HG02571 (cell line): ENCODE results near the gene ZNRD2.

Experiments
- ATAC-seq: cut with Tn5 transposase; IDR thresholded peaks from one replicate; pipeline ENCODE4 v1.9.1; 2021; ENCODE audit warnings: mild to moderate bottlenecking, moderate library complexity; ENCODE audit not compliant: unreplicated experiment

The ZNRD2 gene

DNA sequence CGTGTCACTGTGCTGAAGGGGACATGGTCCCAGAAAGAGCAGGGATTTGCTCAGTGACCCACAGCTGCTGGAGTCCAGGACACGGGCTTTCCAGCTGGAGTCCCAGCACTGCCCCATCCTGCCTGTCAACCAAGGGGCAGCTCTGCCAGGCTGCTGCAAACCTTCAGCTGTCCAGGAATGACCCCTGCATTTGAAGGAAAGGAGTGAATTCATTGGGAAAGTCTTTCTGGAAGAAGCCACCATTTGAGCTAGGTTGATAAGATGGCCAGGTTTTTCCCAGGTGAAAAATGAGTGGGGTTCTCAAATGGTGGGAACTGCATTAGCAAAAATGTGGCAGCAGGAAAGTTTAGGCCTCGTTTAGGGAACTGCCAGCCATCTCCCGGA is 16.0 kb downstream of the ZNRD2 start:
- no peak for ATAC-seq

DNA sequence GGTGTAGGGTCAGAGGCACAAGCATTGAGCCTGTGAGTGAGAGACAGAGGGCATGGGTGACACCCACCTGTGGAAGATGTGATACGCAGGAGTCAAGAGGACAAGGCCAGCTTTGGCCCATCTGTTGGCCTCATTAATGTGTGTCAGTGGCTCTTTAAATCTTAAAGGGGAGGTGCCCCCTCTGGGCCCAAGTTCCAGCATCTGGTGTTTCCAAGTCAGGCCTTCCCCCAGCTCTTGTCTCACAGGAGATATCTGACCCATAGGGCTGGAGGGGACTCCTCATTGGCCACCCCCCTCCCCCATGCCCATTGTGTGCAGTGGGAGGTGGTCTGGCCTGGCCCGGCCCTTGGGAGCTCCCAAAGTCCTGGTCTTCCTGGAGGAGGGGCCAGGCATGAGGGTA is 16.4 kb downstream of the ZNRD2 start:
- ATAC-seq, result no peak

DNA sequence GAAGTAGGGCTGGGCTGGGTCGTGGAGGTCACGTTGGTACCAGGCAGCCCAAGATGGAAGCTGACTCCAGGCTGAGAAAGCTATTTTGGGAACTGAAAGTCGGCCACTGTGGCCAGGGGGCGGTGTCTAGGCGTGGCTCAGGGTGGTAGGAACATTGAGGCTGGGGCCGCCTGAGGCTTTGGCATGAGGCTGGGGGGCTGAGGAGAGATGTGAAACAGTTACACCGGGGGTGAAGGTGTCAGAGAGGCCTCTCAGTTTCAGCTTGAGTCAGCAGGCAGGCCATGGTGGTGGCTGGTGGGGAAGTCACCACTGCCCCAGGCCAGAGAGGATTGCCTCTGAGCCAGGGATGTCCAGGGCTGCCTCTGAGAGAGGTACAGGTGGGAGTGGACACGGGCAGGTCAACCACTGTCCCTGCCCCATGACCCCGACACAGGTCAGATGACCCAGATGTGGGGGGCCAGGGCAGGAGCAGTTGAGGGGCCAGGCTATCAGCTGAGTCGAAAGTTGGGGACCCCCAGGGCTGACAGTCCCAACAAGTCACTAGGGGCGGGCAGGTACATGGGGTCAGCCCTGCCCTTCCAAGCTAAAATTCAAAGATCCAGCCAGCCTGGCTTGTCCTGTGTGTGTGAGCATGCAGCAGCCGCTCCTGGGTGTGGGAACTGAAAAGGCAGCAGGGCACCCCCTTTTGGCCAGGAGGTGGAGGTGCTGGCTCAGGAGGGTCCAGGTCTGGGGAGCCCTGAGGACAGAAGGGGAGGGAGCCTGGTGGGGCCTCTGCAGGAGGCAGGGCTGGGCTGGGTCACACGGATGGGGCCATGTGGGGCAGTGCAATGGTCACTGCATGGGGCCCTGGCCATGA is 18.1 kb downstream of the ZNRD2 start:
- peak; percentile 86 for ATAC-seq

DNA sequence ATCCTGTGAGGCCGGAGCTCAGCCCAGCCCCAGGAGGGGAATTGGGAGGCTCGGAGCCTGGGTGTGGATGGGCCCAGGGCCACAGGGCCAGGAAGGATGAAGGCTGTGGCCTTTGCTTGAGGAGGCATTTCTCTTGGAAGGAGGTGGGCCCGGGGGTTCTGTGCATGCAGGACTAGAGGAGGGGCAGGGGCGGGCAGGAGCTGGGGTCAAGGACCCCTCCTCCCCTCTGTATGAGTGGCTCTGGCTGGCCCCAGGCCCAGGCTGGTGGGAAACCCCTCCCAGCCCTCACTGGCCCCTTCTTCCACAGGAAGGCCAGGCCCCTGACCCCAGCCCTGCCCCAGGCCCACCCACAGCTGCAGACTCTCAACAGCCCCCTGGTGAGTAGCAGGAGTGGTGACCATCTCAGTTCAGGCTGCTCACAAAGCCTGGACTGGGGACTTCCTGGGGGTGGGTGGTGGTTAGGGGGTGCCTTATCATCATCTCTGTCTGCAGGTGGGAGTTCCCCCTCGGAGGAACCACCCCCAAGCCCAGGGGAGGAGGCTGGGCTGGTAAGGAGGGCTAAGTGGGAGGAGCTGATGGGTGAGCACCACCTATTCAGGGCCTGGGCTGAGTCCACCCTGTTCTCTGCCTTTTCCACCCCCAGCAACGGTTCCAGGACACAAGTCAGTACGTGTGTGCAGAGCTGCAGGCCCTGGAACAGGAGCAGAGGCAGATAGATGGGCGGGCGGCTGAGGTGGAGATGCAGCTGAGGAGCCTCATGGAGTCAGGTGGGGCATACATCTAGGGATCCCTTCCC is 19.4 kb downstream of the ZNRD2 start:
- no peak for ATAC-seq

DNA sequence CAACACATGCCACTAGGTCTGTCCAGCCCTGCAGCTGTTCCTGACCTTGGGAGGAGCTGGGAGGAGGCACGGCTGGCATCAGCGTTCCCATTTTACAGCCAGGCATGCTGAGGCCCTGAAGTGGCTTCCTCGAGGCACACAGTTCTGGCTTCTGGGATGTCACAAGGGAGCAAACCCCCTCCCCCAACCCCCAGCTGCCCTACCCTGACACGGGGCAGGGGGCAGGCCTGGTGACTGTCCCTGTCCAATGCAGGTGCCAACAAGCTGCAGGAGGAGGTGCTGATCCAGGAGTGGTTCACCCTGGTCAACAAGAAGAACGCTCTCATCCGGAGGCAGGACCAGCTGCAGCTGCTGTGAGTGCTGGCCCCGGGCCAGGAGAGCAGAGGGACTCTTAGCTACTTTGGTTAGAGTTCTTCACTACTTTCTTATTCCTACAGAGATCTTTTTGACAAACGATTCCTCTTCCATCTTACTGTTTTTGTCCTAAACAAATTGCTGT is 20.0 kb downstream of the ZNRD2 start:
- ATAC-seq, result no peak

DNA sequence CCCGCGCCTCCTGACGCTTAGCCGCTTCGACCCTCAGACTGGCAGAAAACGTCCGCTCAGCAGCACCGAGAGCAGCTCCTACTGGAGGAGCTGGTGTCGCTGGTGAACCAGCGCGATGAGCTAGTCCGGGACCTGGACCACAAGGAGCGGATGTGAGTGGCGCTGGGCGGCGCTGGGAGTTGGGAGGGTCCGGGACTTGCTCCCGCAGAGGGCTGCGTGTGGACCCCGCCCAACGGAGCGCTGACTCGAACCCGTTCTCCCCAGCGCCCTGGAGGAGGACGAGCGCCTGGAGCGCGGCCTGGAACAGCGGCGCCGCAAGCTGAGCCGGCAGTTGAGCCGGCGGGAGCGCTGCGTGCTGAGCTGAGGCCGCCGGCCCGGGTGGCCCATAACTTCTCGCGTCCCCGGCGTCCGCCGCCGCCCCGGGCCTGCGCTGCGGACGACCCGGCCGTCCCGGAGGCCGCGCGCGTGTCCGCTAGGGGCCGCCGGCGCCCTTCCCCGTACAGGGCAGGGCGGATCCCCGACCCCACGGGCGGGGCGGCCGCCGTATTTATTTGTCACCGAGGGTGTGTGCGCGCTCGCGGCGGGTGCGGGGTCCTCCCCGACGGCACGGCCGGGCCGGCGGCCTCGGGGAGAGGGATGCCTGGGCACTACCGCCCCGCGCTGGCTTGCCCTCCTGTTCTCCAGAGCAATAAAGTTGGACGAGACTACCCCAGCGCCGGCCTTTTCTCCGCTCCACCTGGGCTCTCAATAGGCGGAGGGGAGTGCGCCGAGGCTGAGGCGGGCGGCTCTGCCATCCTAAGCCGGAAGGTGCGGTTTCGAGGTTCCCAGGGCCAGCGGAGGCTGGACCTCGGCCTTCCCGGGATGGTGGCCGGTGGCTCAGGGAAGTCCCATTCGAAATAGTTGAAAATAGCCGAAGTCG is 21.9 kb downstream of the ZNRD2 start:
- ATAC-seq, result no peak

DNA sequence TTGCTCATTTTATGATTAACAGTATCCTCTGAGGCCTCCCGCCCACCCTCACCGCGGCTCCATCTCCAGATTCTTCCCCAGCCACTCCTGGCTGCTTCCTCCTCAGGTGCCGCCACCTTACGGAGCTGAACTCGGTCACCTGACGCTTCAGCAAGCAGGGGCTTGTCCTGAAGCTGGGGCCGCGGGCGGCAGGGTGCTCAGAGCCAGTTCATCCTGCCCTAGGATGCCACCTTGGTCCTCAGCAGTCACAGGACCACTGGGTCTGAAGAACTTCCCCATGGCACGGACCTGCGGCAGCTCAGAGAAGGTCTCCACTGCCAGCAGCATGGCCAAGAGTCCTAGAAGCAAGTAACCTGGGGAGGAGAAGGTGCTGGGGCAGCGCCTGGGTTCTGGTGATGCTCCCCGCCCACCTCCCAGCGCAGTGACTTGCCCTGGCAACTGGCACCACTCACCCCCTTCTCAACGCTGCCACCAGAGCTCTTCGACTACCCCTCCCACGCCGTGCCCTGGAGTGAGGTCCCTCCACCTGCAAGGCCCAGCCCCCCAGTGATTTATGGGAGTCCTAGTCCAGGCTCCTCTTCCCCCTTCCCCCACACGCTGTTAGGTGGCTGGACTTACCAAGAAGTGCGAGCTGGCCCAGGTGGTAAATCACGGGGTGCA is 22.7 kb downstream of the ZNRD2 start:
- no peak for ATAC-seq

DNA sequence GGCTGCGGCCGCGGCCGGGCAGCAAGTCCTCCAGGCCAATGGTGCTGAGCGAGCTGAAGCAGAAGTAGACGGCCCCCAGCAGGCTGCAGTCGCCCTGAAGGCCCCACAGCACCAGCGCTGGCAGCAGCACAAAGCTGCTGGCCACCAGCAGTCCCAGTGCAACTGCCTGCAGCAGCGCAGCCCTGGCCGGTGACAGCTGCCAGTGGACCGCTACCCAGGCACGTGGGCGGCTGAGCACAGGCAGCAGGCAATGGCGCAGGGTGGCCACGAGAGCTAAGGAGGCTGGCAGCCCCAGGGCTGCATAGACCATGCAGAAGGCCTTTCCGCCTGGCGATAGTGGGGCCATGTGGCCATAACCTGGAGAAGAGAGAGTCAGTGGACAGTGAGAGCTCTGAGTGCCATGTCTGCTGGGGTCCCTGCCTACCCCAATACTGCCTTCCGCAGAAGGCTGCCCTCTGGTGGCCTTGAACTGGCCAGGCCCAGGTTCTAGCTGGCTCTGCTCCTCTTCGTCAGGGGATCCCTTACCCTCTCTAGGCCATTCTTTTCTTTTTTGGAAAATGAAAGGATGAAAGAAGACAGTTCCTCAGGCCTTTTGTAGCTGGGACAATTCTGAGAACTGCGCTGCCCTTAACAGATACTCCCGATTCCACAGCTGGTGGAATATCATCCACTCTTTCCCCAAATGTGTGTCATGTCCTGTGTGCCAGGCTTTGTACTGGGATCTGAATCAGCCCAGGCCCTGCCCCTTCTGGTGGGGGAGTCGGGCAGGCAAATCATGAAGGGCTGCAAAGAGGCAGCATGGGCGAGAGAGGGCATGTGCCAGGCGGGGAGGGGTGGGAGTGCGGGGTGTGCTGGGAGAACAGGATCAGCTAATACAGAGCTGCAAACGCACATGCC is 23.5 kb downstream of the ZNRD2 start:
- ATAC-seq, result no peak

DNA sequence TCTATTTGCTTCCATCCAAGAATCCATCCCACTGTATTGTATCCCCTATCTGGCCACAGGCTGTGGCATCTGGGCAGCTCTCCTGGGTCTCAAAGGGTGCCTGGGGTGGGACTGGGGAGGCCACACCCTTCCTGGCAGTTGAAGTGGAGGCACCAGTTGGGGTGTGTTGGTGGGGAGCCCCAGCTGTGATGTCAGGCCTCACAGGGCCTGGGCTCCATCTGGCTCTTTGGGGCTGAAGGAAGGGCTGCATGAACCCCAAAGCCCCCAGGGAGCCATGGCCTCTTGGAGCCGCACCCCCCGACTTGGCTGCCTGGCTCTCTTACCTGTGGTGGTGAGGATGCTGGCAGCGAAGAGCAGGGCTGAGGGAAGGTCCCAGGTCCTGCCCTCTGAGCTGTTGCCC is 24.9 kb downstream of the ZNRD2 start:
- ATAC-seq, result no peak

DNA sequence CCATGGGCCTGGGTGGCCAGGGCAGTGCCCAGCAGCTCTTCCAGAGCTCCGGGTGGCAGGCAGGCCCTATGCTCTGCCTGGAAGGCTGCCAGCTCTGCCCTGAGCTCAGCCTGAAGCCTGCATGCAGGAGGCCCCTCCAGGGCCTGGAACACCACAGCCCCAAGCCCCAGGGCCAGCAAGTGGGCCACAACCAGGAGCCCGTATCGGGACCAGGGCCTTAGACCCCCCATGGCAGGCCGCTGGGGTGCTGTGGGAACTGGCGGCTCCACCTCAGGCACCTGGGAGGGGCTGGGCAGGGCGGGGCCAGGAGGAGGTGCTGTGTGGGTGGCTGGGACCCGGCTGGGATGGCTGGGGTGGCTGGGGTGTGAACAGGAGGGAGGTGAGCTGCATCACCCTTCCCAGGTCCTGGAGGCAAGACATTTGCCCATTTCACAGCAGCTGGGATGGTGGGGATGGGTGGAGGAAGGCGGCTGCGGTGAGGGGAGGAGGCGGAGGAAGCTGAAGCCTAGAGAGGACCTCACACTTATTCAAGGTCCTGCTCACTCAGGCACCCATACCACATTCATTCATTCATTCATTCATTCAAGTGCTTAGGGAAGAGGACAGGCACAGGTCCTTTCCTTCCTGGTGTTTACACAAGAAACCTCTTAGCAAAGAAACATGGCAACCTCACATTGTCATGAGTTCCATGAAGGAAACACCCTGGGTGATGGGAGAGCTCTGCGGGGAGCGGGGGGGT is 25.4 kb downstream of the ZNRD2 start, which contains the start of gene KCNK7:
Gene KCNK7, minus strand, starts transcription at position 258 of the 739 bp plus-strand sequence. Its CDS starts 28 bp downstream, at position 230.
- ATAC-seq, result no peak

DNA sequence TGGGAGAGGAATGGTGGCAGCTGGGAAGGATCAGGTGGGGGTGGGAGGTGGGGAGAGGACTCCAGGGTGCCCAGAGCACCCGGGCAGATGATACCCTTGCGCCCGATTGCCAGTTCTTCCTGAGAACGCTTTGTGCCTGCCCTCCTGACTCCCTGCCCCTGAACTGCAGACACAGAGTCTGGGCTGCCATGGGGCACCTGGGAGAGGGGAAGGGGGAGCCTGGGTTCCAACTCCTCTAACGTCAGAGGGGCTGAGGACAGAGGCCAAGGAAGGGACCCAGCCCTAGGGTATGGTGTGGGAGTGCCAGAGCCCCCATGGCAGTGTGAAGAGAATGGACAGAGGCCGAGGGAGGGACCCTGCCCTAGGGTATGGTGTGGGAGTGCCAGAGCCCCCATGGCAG is 26.2 kb downstream of the ZNRD2 start:
- no peak for ATAC-seq

DNA sequence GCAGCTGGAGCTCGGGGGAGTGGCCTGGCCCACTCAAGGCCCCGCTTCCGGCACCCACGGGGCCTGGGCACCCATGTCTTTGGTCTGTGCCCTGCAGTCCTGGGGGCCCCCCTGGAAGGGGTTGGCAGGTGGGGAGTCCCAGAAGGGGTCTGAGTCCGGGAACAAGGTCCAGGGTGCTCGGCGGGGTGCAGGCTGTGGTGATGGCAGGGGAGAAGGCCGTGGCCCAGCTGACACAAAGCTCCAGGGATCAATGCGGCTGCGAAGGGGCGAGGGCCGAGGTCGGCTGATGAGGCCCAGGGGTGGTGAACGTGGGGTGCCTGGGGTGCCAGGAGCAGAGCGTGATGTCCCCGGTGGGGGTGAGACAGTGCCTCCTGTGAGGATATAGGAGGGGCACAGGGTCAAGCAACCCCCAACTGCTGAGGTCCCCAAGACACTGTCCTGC is 28.0 kb downstream of the ZNRD2 start:
- ATAC-seq, result no peak

DNA sequence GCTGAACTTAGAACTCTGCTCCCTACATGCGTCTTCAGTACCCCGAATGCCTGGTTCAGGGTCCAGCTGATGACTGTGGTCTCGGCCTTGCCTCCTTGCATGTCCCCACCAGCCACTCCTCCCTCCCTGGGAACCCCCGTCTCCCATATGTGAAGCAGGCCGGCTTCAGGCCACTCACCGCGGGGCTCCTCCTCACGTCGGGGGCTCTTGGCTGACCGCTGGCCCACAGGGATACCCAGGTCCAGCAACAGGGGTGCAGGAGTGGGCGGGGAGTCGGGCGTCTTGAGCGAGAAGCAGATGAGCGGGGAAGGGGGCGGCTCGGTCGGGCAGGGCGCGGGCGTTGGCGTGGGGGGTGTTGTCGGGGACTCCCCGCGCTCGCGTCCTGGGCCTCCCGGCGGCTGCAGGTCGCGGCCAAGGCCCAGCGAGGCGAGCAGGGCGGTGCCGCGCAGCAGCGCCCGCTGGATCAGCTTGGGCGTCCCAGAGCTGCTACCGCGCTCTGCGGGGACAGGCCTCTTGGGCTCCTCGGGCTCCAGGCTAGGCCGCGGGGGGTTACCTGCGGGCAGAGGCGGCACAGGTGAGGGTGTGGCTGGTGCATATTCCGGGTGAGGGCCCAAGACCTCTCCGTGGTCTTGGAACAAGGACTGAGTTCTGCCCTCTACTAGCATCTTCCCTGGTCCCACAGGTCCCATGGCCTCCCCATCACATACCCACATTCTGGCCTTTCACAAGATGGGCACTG is 29.1 kb downstream of the ZNRD2 start:
- no peak for ATAC-seq

DNA sequence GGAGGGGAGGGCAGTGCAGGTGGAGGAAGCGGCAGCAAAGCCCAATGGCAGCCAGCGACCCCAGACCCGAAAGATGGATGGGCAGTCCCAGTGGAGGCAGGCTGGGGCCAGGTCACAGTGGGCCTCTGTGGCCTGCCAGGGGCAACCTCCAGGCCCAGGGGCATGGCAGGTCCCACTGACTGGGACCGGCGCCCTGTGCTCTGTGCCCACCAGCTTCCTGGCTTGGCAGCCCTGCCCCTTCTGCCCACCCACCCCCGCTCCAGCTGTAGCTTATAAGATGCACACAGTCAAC is 29.6 kb downstream of the ZNRD2 start:
- ATAC-seq, result no peak

DNA sequence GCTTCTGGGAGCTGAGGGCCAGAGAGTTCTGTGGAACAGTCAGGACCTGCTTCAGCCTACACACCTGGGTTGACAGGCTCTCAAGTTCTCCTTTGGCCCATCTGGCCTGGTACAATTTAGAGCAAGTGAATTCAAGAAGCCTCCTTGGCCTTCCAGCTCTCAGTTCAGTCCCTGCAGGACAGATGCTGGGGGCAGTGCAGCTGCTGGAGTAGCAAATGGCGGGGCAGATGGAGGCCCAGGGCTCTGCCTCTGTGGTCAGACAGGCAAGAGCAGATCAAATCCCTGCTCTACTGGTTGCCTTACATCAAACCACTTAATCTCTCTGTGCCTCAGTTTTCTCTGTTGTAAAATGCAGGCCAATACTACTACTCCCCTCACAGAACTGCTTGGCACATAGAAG is 34.0 kb downstream of the ZNRD2 start:
- no peak for ATAC-seq

DNA sequence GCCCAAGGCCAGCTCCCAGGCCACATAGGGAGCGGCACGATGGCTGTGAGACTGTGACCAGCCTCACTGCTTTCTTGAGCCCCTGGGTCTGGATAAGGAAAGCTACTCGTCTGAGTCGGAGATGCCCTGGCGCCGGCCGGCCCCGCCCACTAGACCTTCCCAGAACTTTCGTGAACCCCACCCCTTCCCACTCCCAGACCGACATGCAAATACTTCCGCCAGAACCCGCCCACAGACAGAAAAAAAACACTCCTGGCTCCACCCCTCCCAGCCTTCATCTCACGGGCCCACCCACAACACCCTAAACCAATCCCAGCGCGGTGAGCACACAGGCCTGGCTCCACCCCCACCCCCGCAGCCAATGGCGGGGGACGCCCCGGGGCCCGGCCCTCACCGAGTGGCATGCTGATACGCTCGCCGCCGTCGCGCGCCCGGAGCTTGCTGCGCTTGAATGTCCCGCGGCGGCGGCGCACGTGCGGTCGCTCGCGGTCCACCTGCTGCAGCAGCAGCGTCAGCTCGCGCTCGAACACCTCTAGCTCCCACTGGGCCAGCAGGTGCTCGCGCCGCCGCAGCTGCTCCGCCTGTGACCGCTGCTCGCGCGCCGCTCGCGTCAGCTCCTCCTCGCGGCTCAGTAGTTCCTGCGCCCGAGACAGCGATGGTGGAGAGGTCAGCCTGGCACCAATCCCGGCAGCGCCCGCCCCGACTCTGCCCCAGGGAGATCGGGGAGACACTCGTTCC is 36.8 kb downstream of the ZNRD2 start:
- ATAC-seq, result no peak

DNA sequence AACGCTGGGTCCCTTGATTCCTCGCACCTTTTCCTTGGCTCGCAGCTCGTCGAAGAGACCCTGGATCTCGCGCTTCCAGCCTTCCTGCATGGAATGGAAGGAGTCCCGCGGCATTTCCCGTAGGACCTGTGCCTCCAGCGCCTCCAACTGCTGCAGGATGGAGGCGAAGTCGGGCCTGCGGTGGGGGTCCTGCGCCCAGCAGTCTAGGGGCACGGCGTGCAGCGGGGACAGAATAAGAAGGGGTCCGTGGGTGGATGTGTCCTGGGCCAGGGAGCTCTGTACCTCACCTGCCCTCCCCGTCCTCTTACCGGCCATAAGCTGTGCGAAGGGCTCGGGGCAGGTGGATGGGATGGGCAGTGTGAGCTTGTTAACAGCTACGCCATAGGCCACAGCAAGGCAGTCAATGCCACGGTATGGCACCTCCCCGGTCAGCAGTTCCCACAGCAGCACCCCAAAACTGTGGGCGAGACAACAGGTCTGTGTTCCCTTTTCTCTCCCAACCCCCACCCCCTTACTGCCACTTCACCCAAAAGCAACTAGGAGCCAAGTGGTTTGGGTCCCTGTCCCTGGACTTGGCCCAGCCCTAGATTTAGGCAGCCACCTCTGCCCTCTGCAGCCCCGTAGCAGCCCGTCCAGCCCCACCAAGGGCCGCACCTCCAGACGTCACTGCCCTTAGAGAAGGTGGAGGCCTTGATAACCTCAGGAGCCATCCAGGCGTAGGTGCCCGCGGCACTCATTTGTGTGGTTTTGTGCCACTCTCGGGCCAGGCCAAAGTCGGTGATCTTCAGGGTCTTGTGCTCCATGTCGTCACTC is 37.5 kb downstream of the ZNRD2 start:
- no peak for ATAC-seq
